Loucy (cell line): ENCODE data around the gene CDCA8.

ENCODE experiments used
- H2AFZ ChIP-seq: fragments of 200-600 bp; sonication (generic); 2 replicates; pipeline ENCODE4 v1.6.0; 2016; ENCODE audit warnings: antibody characterized with exemption, mild to moderate bottlenecking, low read length, moderate library complexity
- H3F3A ChIP-seq: fragments of 200-600 bp; 2 replicates; pipeline ENCODE4 v1.6.0; 2016; ENCODE audit warnings: antibody characterized with exemption, low read depth, mild to moderate bottlenecking
- H3K27me3 ChIP-seq: fragments of 200-600 bp; sonication (generic); 2 replicates; pipeline ENCODE4 v1.6.1; 2014; ENCODE audit warnings: low read length, mild to moderate bottlenecking; ENCODE audit not compliant: insufficient read depth, poor library complexity, severe bottlenecking
- H3K36me3 ChIP-seq: fragments of 200-600 bp; sonication (generic); 2 replicates; pipeline ENCODE4 v1.6.1; 2016; ENCODE audit warnings: low read length; ENCODE audit not compliant: insufficient read depth
- H3K4me1 ChIP-seq: fragments of 200-600 bp; sonication (generic); 2 replicates; pipeline ENCODE4 v1.5.1; 2014; ENCODE audit warnings: low read length, mild to moderate bottlenecking; ENCODE audit not compliant: insufficient read depth, poor library complexity, severe bottlenecking
- H3K4me2 ChIP-seq: fragments of 200-600 bp; sonication (generic); 2 replicates; pipeline ENCODE4 v1.6.0; 2014; ENCODE audit warnings: antibody characterized with exemption, low read length, low read depth, mild to moderate bottlenecking; ENCODE audit not compliant: poor library complexity, severe bottlenecking
- H3K4me3 ChIP-seq: fragments of 200-600 bp; sonication (generic); 2 replicates; pipeline ENCODE4 v1.5.1; 2014; ENCODE audit warnings: low read length, mild to moderate bottlenecking, mixed read lengths; ENCODE audit not compliant: poor library complexity, severe bottlenecking
- H3K79me2 ChIP-seq: fragments of 200-600 bp; sonication (generic); 2 replicates; pipeline ENCODE4 v1.6.1; 2014; ENCODE audit warnings: low read length; ENCODE audit not compliant: insufficient read depth
- H3K9ac ChIP-seq: fragments of 200-600 bp; sonication (generic); 2 replicates; pipeline ENCODE4 v1.6.0; 2014; ENCODE audit warnings: mild to moderate bottlenecking, low read depth, low read length, moderate library complexity; ENCODE audit not compliant: poor library complexity, severe bottlenecking
- H3K9me2 ChIP-seq: fragments of 200-600 bp; sonication (generic); replicated peaks from 2 replicates; pipeline ENCODE4 v1.6.1; 2016; ENCODE audit warnings: low read depth, low read length, mixed read lengths
- H3K9me3 ChIP-seq: fragments of 200-600 bp; sonication (generic); 2 replicates; pipeline ENCODE4 v1.6.1; 2014; ENCODE audit warnings: mild to moderate bottlenecking, antibody characterized with exemption, low read length, low read depth; ENCODE audit not compliant: insufficient read depth
- H4K20me1 ChIP-seq: fragments of 200-600 bp; sonication (generic); 2 replicates; pipeline ENCODE4 v1.6.0; 2014; ENCODE audit warnings: antibody characterized with exemption, low read length, mild to moderate bottlenecking; ENCODE audit not compliant: insufficient read depth, poor library complexity, severe bottlenecking
- EZH2phosphoT487 ChIP-seq: fragments of 200-600 bp; IDR thresholded peaks from 2 replicates; pipeline ENCODE4 v1.6.1; 2018; ENCODE audit warnings: antibody characterized with exemption, mild to moderate bottlenecking, moderate library complexity, borderline replicate concordance
- TF ChIP-seq, protein P1 (sequence below): fragments of 200-600 bp; sonication (generic); conservative IDR thresholded peaks from 2 replicates; pipeline ENCODE4 v1.5.1; 2014; ENCODE audit warnings: mild to moderate bottlenecking, antibody characterized with exemption, low read length

Gene CDCA8

DNA sequence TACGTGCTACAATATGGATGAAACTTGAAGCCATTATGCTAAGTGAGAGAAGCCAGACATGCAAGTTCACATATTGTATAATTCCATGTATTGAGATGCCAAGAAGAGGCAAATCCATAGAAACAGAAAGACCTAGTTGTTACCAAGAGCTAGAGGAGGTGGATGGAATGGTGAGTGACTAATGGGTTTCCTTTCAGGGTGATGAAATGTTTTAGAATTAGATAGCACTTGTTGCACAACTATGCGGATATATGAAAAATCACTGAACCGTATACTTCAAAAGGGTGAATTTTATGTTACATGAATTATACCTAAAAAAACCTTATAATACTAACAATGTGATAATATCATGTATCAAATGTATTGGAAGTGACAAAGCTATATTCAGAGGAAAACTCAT lies 54.5 kb downstream of the CDCA8 start:
- Histone ChIP-seq H3K4me1 (no peaks in the 10 kb centered on the region), H3K9me3 (no peaks in the 10 kb centered on the region), H3K79me2 (no peaks in the 10 kb centered on the region), H3K27me3 (no peaks in the 10 kb centered on the region), H3K9ac (no peak overlapping the region), H2AFZ (no peak overlapping the region), H3F3A (no peaks in the 10 kb centered on the region), H4K20me1 (no peaks in the 10 kb centered on the region), H3K9me2 (no peaks in the 10 kb centered on the region), H3K4me3 (no peak overlapping the region), H3K4me2 (no peak overlapping the region), H3K36me3 (no peaks in the 10 kb centered on the region)
- TF ChIP-seq, protein P1, sequence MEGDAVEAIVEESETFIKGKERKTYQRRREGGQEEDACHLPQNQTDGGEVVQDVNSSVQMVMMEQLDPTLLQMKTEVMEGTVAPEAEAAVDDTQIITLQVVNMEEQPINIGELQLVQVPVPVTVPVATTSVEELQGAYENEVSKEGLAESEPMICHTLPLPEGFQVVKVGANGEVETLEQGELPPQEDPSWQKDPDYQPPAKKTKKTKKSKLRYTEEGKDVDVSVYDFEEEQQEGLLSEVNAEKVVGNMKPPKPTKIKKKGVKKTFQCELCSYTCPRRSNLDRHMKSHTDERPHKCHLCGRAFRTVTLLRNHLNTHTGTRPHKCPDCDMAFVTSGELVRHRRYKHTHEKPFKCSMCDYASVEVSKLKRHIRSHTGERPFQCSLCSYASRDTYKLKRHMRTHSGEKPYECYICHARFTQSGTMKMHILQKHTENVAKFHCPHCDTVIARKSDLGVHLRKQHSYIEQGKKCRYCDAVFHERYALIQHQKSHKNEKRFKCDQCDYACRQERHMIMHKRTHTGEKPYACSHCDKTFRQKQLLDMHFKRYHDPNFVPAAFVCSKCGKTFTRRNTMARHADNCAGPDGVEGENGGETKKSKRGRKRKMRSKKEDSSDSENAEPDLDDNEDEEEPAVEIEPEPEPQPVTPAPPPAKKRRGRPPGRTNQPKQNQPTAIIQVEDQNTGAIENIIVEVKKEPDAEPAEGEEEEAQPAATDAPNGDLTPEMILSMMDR, result no peak
- TF ChIP-seq EZH2phosphoT487, result no peak

DNA sequence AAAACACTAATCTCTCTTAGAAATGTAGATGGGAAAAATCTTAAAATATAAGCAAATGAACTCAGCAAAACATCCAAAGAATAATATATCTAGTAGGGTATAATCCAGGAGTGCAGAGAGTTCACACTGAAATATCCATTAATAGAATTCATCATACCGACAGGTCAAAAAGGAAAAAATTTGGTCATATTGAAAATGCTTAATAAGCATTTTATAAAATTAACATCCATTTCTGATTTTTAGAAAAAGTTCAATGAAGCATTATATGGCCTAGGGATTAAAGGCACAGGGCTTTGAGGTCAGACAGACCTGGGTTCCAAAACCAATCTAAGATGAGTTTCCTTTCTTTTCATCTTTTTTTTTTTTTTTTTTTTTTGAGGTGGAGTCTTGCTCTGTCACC lies 56.2 kb downstream of the CDCA8 start:
- H3F3A ChIP-seq, result no peaks in the 10 kb centered on the region
- H3K9me2 ChIP-seq, result no peaks in the 10 kb centered on the region
- no peaks in the 10 kb centered on the region for H3K36me3 ChIP-seq
- no peak overlapping the region for H3K9ac ChIP-seq
- no peaks in the 10 kb centered on the region for H4K20me1 ChIP-seq
- no peak overlapping the region for H3K4me2 ChIP-seq
- TF ChIP-seq EZH2phosphoT487, result no peak
- TF ChIP-seq, protein P1, result no peak
- H3K27me3 ChIP-seq, result no peaks in the 10 kb centered on the region
- H2AFZ ChIP-seq, result no peak overlapping the region
- no peak overlapping the region for H3K4me3 ChIP-seq
- no peaks in the 10 kb centered on the region for H3K9me3 ChIP-seq
- H3K4me1 ChIP-seq, result no peaks in the 10 kb centered on the region
- no peaks in the 10 kb centered on the region for H3K79me2 ChIP-seq

DNA sequence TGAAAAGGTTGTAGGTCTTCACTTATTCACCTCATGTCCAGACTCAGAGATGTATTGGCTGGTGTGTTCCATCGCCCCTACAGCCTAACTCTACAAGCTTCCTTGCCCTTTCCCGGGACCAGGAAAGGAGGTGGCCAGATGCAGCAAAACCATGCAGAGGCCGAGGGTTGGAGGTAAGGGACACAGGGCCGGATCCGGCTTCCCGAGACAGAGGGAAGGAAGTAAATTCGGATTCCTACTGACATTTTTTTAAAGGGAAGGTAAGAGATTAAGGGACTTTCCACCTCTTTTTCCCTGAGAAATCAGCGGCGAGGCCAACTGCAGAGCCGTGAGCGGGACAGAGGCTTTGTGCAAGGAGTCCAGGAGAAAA lies 59.9 kb downstream of the CDCA8 start:
- Histone ChIP-seq H3K36me3 (no peaks in the 10 kb centered on the region), H3K9me3 (no peaks in the 10 kb centered on the region), H3K9me2 (no peaks in the 10 kb centered on the region), H3K79me2 (no peaks in the 10 kb centered on the region), H3K4me3 (no peak overlapping the region), H2AFZ (no peak overlapping the region), H3K9ac (no peak overlapping the region), H3K4me2 (no peak overlapping the region), H3F3A (no peaks in the 10 kb centered on the region), H4K20me1 (no peaks in the 10 kb centered on the region), H3K4me1 (no peaks in the 10 kb centered on the region), H3K27me3 (no peaks in the 10 kb centered on the region)
- TF ChIP-seq EZH2phosphoT487, result no peak
- TF ChIP-seq, protein P1, result no peak
